ENCODE measurements around the gene CALML3.
"Not testable (repeated sequence)": the region's sequence is repeated elsewhere in the genome, so short reads cannot be mapped to it uniquely, and the experiment has no call there.

The CALML3 gene

DNA sequence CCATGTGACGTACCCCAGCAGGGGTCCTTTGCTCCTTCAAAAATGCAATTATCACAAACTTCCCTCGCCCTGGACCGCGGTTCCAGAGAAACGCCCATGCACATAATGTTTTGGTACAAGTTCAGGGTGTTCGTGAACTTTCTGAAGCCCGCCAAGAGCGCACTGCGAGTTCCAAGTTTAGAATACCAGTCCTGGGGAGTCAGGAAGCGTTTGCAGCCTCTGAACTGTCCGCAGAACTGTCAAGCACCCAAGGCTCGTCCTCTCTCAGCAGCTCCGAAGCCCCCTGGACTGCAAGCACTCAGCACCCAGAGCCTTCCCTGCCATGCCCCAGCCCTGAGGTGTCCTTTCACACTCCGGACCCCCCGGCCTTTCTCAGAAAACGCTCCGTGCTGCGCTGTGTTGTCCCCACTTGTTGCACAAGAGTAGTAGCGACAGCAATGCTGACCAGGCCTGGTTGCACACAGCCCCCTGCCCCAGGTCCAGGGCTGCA is 30.3 kb downstream of the CALML3 start:
- Histone ChIP-seq H3K4me3 (no peak overlapping the region), H3K27me3 (no peaks in the 10 kb centered on the region), H3K9ac (no peak overlapping the region), H3K4me2 (no peak overlapping the region), H3K9me3 (no peaks in the 10 kb centered on the region), H4K20me1 (no peaks in the 10 kb centered on the region), H3K4me1 (peaks cover 15% of the 10 kb centered on the region; the same call in 1 of the 2 replicates), H3K27ac (no peak overlapping the region), H3K36me3 (no peaks in the 10 kb centered on the region)
- TF ChIP-seq Cebpa-rat (IDR thresholded peaks at IDR 0.05), result no peak

DNA sequence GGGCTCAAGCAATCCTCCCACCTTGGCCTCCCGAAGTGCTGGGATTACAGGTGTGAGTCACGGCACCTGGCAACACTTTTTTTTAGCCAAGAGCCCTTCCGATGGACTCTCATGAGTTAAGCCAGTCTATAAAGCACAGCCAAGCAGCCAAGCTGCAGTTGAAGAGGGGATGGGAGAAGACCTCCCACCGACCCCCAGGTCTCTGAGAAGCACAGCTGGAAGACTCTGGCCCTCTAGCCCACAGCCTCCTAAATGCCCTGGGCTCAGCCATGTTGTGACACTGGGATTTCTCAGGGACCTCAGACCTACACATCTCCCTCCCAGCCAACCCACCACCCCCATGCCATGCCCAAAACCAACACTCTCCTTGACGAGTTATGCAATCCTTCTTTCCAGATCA is 31.1 kb downstream of the CALML3 start:
- no peak for TF ChIP-seq Cebpa-rat (IDR thresholded peaks at IDR 0.05)
- no peak overlapping the region for H3K27ac ChIP-seq
- H3K4me2 ChIP-seq, result no peak overlapping the region
- H3K27me3 ChIP-seq, result no peaks in the 10 kb centered on the region
- H3K4me3 ChIP-seq, result no peak overlapping the region
- H3K36me3 ChIP-seq, result no peaks in the 10 kb centered on the region
- H3K9me3 ChIP-seq, result no peaks in the 10 kb centered on the region
- no peak overlapping the region for H3K9ac ChIP-seq
- peaks cover 22% of the 10 kb centered on the region; the same call in 1 of the 2 replicates for H3K4me1 ChIP-seq
- no peaks in the 10 kb centered on the region for H4K20me1 ChIP-seq

DNA sequence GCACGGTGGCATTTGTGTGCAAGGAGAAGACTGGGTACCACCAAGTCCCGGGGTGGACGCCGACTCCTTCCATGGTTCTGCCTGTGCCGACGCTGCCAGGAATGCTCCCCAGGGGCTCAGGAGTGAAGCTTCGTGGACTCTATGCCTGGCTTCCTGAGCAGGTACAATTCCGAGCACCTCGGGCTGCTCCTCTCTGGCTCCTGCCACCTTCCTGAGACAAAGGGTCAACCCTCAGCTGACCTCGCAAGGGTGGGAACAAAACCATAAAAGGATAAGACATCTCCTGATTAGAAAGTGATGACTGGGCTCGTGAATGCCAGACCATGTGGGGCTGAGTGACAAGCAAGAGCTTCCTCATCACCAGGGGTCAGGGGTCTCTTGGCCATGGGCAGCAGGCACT is 31.8 kb downstream of the CALML3 start:
- no peak overlapping the region for H3K27ac ChIP-seq
- no peak overlapping the region for H3K4me2 ChIP-seq
- no peaks in the 10 kb centered on the region for H3K36me3 ChIP-seq
- H3K27me3 ChIP-seq, result no peaks in the 10 kb centered on the region
- no peaks in the 10 kb centered on the region for H3K9me3 ChIP-seq
- peaks cover 19% of the 10 kb centered on the region; the same call in 1 of the 2 replicates for H3K4me1 ChIP-seq
- no peaks in the 10 kb centered on the region for H4K20me1 ChIP-seq
- no peak for TF ChIP-seq Cebpa-rat (IDR thresholded peaks at IDR 0.05)
- no peak overlapping the region for H3K9ac ChIP-seq
- no peak overlapping the region for H3K4me3 ChIP-seq

DNA sequence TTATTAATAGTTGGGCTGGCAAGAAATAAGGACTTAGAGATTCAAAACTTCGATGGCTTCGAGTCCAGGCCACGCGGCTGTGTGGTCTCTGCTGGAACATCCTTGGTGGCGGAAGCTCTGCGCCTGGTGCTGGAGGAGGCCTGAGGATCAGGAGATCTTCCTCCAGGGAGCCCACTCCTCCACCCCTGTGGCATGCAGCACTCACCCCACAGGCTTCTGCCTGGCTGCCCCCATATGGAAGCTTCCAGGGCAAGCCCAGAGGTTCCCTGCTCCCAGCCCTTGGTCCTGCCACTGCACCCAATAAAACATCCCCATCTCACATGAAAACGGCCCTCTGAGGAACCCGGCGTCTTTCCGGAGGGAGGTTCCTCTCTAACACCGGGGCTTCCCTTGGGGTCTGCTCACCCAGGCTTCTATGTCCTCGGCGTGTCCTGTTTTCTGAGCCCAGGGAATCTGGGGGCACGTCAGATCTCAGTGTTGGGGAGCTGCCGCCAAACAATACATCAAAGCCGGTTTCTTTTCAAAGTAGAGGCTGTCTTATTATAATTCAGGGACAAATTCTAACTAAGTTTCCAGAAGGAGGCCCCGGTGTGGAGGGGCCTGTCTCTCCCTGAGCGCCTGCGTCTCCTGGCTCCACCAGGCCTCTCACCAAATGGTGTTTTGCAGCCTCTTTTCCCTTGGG is 32.4 kb downstream of the CALML3 start:
- Histone ChIP-seq H3K9ac (no peak overlapping the region), H3K36me3 (no peaks in the 10 kb centered on the region), H3K4me3 (no peak overlapping the region), H4K20me1 (no peaks in the 10 kb centered on the region), H3K4me2 (no peak overlapping the region), H3K4me1 (0 out of 2 replicates have a peak, but pooled peaks cover 13% of the 10 kb centered on the region), H3K27ac (no peak overlapping the region), H3K27me3 (no peaks in the 10 kb centered on the region), H3K9me3 (no peaks in the 10 kb centered on the region)
- no peak for TF ChIP-seq Cebpa-rat (IDR thresholded peaks at IDR 0.05)

DNA sequence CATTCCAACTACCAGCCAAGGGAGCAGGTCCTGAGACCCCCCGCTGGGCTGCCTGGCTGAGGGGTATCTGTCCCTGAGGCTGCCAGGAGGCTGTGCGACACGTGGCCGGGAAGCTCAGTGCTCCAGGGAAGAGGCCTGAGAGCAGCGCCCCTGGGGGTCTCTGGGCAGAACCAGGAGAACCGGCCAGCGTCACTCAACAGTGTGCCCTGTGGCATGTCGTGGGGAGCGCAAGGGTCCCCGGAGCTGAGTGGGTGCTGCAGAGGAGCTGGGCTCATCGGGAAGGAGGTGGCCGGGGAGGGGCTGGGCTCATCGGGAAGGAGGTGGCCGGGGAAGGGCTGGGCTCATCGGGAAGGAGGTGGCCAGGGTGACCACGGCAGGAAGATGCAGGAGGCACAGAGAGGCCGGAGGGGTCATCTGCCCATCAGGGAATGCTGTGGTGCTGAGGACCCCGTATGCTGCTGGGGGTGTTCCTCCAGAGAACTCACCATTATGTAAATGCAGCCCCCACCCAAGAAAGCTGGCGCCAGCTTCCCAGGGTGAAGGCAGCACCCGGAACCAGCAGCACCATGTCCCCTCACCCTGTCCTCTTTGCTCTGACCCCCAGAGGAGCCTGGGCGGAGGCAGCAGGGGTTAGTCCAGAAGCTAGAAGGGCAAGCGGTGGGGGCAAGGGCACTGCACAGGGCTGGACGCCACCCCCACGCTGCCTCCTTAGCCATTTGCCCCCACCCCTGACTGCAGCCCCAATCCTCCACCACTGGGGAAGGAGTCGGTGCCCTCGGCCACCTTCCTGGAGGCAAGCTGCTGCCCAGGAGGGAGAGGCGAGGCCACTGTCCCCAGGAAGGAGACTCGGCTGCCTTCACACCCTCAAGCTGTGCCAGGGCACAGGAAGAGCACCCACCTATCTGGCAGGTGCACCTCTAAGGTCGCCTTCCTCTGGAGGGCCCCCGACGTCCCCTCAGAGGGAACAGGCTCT is 33.3 kb downstream of the CALML3 start:
- Histone ChIP-seq H4K20me1 (no peaks in the 10 kb centered on the region), H3K36me3 (no peaks in the 10 kb centered on the region), H3K27ac (no peak overlapping the region), H3K4me2 (no peak overlapping the region), H3K9ac (no peak overlapping the region), H3K9me3 (no peaks in the 10 kb centered on the region), H3K27me3 (no peaks in the 10 kb centered on the region), H3K4me1 (0 out of 2 replicates have a peak, but pooled peaks cover 13% of the 10 kb centered on the region), H3K4me3 (no peak overlapping the region)
- TF ChIP-seq Cebpa-rat (IDR thresholded peaks at IDR 0.05), result no peak

DNA sequence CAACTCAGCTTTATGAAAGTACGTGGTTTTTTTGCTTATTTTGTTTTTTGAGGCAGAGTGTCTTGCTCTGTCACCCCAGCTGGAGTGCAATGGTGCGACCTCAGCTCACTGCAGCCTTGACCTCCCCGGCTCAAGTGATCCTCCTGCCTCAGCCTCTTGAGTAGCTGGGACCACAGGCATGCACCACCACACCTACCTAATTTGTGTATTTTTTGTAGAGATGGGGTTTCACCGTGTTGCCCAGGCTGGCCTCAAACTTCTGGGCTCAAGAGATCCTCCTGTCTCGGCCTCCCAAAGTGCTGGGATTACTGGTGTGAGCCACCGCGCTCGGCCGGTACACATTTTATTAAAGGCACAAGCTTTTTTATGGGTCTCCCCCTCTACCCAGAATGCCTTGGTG is 34.3 kb downstream of the CALML3 start:
- not testable (repeated sequence) for H3K9ac ChIP-seq

DNA sequence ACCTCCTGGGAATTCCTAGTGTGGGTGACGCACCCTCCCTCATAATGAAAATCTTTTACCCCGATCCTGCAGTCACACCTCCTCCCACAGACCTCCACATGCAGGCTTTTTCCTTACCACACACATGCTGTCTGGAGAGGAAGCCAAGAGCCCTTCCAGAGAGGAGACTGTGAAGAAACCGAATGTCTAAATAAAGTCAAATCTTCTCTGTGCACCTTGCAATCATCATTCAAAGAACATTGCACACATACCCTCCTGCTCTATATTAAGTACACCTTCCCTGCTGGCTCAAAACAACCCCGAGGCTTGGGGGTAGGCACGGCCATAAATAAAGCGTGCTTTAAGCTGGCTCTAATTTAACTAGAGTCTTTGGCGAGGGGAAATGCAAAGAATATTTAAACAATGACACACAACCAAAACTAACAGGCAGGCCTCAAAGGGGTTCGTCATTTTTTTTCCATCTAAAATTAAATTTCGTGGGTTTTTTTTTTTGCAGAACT is 34.9 kb downstream of the CALML3 start:
- Histone ChIP-seq H3K4me2 (0 out of 2 replicates have a peak overlapping the region, but pooled peaks have one; percentile 11), H3K4me1 (0 out of 2 replicates have a peak, but pooled peaks cover 13% of the 10 kb centered on the region), H3K27ac (no peak overlapping the region), H4K20me1 (no peaks in the 10 kb centered on the region), H3K9ac (no peak overlapping the region), H3K36me3 (no peaks in the 10 kb centered on the region), H3K9me3 (no peaks in the 10 kb centered on the region), H3K4me3 (no peak overlapping the region), H3K27me3 (no peaks in the 10 kb centered on the region)
- TF ChIP-seq Cebpa-rat (IDR thresholded peaks at IDR 0.05), result no peak

More for the DNA sequence above, 34.3 kb downstream of the CALML3 start:
- not testable (repeated sequence) for H3K27me3 ChIP-seq, H3K27ac ChIP-seq, H3K4me2 ChIP-seq, H3K9me3 ChIP-seq, H3K4me3 ChIP-seq, H4K20me1 ChIP-seq, H3K36me3 ChIP-seq
- 0 out of 2 replicates have a peak, but pooled peaks cover 13% of the 10 kb centered on the region for H3K4me1 ChIP-seq

DNA sequence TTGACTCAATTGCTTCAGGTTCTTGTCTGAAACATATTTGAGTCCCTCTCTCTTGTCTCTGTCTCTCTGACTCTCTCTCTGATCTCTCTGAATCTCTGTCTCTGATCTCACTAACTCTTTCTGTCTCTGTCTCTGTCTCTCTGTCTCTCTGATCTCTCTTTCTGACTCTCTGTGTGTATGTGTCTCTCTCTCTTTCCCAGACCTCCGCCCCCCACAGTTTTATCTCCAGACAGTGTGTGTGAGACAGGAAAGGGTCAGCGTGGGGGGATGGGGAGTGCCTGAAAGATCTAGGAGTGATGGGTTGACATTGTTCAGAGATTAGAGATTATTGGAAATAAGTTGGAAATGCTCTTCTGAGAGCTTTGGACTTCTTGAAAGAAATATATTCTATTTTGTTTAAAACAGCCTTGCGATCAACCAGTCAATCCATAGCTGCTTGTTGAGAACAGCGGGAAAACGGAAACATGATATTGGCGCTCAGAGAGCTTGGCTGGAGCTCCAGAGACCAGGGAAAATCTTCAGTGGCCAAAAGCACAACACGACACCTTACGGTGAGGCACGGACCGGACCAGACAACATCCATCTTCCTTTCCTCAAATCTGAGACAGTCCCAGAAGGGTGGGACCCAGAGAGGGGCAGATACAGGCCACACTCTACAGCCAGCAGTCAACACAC is 35.5 kb downstream of the CALML3 start:
- Histone ChIP-seq H3K4me3 (no peak overlapping the region), H3K27ac (no peak overlapping the region)

More for the DNA sequence above, 35.5 kb downstream of the CALML3 start:
- Histone ChIP-seq H3K4me1 (0 out of 2 replicates have a peak, but pooled peaks cover 13% of the 10 kb centered on the region), H4K20me1 (no peaks in the 10 kb centered on the region), H3K9ac (no peak overlapping the region), H3K9me3 (no peaks in the 10 kb centered on the region), H3K4me2 (0 out of 2 replicates have a peak overlapping the region, but pooled peaks have one; percentile 11), H3K36me3 (no peaks in the 10 kb centered on the region), H3K27me3 (no peaks in the 10 kb centered on the region)
- no peak for TF ChIP-seq Cebpa-rat (IDR thresholded peaks at IDR 0.05)

All from BLaER1 (cell line).